ENCODE data around the gene PHTF2. TPM values are rescaled to one million over a fixed set of nuclear protein-coding genes. Genes with fewer than 3 reads are reported as not detected.
"Not testable (repeated sequence)": the region's sequence is repeated elsewhere in the genome, so short reads cannot be mapped to it uniquely, and the experiment has no call there.

Gene PHTF2
- total RNA-seq, 4 donors from 2014 or later: 15.1 to 28.8 (median 20.1) TPM

DNA sequence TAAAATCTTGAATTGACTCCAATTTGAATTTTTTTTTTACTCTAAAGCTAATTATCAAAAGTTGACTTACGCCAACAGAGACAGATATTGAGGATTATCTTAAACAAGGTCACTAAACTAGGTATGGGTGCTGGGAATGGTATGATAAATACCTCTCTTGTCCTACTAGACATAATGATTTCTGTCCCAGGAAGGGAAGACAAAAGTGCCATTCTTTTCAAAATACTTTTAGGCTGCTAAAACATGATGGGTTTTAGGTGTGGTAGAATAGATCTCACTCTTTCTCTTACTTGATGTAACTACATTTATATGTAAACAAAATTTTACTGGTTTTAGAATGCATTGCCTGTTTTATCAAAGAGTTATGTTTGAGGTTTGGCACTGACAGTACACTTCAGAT is 15.5 kb upstream of the PHTF2 start:
- 92 to 93% methylated on average over 1 of the region's 1 CpG for WGBS, 2 donors (ENCODE audit: low coverage in 1 of 2)
- Histone ChIP-seq H3K27ac (no peak overlapping the region), H3K27me3 (no peaks in the 10 kb centered on the region), H3K4me3 (no peak overlapping the region), H3K4me1 (no peaks in the 10 kb centered on the region), H3K9me3 (no peaks in the 10 kb centered on the region), H3K36me3 (peaks cover 0 to 46% of the 10 kb centered on the region in 2 donors)
- ATAC-seq: no peak
- TF ChIP-seq, protein P1, sequence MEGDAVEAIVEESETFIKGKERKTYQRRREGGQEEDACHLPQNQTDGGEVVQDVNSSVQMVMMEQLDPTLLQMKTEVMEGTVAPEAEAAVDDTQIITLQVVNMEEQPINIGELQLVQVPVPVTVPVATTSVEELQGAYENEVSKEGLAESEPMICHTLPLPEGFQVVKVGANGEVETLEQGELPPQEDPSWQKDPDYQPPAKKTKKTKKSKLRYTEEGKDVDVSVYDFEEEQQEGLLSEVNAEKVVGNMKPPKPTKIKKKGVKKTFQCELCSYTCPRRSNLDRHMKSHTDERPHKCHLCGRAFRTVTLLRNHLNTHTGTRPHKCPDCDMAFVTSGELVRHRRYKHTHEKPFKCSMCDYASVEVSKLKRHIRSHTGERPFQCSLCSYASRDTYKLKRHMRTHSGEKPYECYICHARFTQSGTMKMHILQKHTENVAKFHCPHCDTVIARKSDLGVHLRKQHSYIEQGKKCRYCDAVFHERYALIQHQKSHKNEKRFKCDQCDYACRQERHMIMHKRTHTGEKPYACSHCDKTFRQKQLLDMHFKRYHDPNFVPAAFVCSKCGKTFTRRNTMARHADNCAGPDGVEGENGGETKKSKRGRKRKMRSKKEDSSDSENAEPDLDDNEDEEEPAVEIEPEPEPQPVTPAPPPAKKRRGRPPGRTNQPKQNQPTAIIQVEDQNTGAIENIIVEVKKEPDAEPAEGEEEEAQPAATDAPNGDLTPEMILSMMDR (IDR thresholded peaks at IDR 0.05): no peak
- TF ChIP-seq POLR2A (IDR thresholded peaks at IDR 0.05): no peak

GRCh38 chr7:77783545-77783944 is 15.0 kb upstream of the PHTF2 start:
- no peak for ATAC-seq
- H3K4me1 ChIP-seq: no peaks in the 10 kb centered on the region
- peaks cover 0 to 41% of the 10 kb centered on the region in 2 donors for H3K36me3 ChIP-seq
- TF ChIP-seq EP300 (IDR thresholded peaks at IDR 0.05): no peak
- no peak overlapping the region for H3K27ac ChIP-seq
- H3K4me3 ChIP-seq: no peak overlapping the region
- H3K27me3 ChIP-seq: no peaks in the 10 kb centered on the region
- H3K9me3 ChIP-seq: no peaks in the 10 kb centered on the region
- WGBS, 2 donors (ENCODE audit: low coverage in 1 of 2): 82 to 90% methylated on average over 2 to 3 of the region's 3 CpGs

DNA sequence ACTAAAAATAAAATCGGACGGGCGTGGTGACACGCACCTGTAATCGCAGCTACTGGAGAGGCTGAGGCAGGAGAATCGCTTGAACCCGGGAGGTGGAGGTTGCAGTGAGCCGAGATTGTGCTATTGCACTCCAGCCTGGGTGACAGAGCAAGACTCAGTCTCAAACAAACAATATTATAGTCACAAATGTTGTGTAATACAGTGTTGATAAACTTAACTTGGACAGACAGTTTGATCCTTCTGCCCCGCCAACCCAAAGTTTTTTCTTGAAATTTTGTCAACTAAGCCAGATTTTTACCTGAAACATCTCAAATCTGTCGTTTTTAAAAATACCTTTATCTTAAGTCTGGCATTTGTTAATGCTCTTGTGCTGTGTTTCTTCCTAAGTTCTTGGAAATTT is 14.1 kb upstream of the PHTF2 start:
- not testable (repeated sequence) for H3K27me3 ChIP-seq, H3K9me3 ChIP-seq, H3K4me3 ChIP-seq, H3K27ac ChIP-seq, H3K4me1 ChIP-seq, ATAC-seq
- 79 to 91% methylated on average over 3 to 10 of the region's 10 CpGs for WGBS, 2 donors (ENCODE audit: low coverage in 1 of 2)
- H3K36me3 ChIP-seq: peaks cover 0 to 32% of the 10 kb centered on the region in 2 donors

DNA sequence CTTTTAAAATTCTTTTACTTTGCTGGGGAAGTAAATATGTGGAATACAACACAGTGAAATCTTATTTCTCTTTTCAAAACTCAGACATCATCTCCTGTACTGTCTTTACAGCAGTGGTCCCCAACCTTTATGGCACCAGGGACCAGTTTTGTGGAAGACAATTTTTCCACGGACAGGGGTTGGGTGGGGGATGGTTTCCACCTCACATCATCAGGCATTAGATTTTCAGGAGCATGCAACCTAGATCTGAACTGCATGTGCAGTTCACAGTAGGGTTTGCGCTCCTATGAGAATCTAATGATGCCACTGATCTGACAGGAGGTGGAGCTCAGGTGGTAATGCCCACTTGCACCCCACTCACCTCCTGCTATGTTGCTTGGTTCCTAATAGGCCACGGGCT is 12.6 kb upstream of the PHTF2 start:
- no peaks in the 10 kb centered on the region for H3K27me3 ChIP-seq
- no peak overlapping the region for H3K27ac ChIP-seq
- WGBS, 2 donors (ENCODE audit: low coverage in 1 of 2): 75% methylated on average over 1 of the region's 3 CpGs; no CpG with 5 or more reads in 1 of the 2 donors
- no peak for TF ChIP-seq EP300 (IDR thresholded peaks at IDR 0.05)
- TF ChIP-seq, protein P1 (IDR thresholded peaks at IDR 0.05): no peak
- TF ChIP-seq POLR2AphosphoS5 (IDR thresholded peaks at IDR 0.05): no peak
- no peak for TF ChIP-seq POLR2A (IDR thresholded peaks at IDR 0.05)
- H3K4me3 ChIP-seq: no peak overlapping the region
- ATAC-seq: no peak
- no peaks in the 10 kb centered on the region for H3K4me1 ChIP-seq
- no peaks in the 10 kb centered on the region for H3K9me3 ChIP-seq
- H3K36me3 ChIP-seq: peaks cover 0 to 20% of the 10 kb centered on the region in 2 donors

GRCh38 chr7:77786741-77787140 is 11.8 kb upstream of the PHTF2 start:
- TF ChIP-seq EP300 (IDR thresholded peaks at IDR 0.05) (no peak), POLR2AphosphoS5 (IDR thresholded peaks at IDR 0.05) (no peak), POLR2A (IDR thresholded peaks at IDR 0.05) (no peak)
- TF ChIP-seq, protein P1 (IDR thresholded peaks at IDR 0.05): no peak
- no peaks in the 10 kb centered on the region for H3K4me1 ChIP-seq
- H3K27ac ChIP-seq: no peak overlapping the region
- no peak for ATAC-seq
- H3K4me3 ChIP-seq: no peak overlapping the region
- peaks cover 0 to 14% of the 10 kb centered on the region in 2 donors for H3K36me3 ChIP-seq
- H3K27me3 ChIP-seq: no peaks in the 10 kb centered on the region
- no peaks in the 10 kb centered on the region for H3K9me3 ChIP-seq

GRCh38 chr7:77788327-77788902 is 10.2 kb upstream of the PHTF2 start:
- no peaks in the 10 kb centered on the region for H3K9me3 ChIP-seq
- TF ChIP-seq, protein P1 (IDR thresholded peaks at IDR 0.05): no peak
- TF ChIP-seq POLR2A (IDR thresholded peaks at IDR 0.05): no peak
- no peaks in the 10 kb centered on the region for H3K4me1 ChIP-seq
- H3K27ac ChIP-seq: no peak overlapping the region
- H3K36me3 ChIP-seq: peaks cover 0 to 15% of the 10 kb centered on the region in 2 donors
- no peak overlapping the region for H3K4me3 ChIP-seq
- WGBS, 2 donors (ENCODE audit: low coverage in 1 of 2): 88 to 100% methylated on average over 2 of the region's 2 CpGs
- no peak for ATAC-seq
- H3K27me3 ChIP-seq: no peaks in the 10 kb centered on the region
